Activated B cell treated with CpG ODN at 0.5 μM for 24 hours (primary cell): ENCODE results near the gene MSANTD1. TPM values are rescaled to one million over a fixed set of nuclear protein-coding genes. Genes with fewer than 3 reads are reported as not detected.

Source experiments
- ATAC-seq: fragments of 200-7000 bp; cut with Tn5 transposase; one replicate; pipeline ENCODE4 v1.10.0; 2021; ENCODE audit warnings: low read depth, mild to moderate bottlenecking, moderate library complexity
- CTCF ChIA-PET: fragments of 350-600 bp; sonication (Branson Sonifier 250); formaldehyde crosslinking; loops from one replicate; lab custom pipeline; 2021; ENCODE audit warnings: antibody characterized with exemption; lab: Charles Lee
- POLR2A ChIA-PET: fragments of 350-600 bp; sonication (Branson Sonifier 250); formaldehyde crosslinking; loops from one replicate; lab custom pipeline; 2021; ENCODE audit warnings: antibody characterized with exemption; lab: Charles Lee
- DNase-seq: peaks from one replicate; pipeline ENCODE4 v3.0.0; 2022
- H3K27ac Mint-ChIP-seq: one replicate; pipeline ENCODE4 v1.8.0; 2020; ENCODE audit warnings: mixed read lengths
- H3K27me3 Mint-ChIP-seq: one replicate; pipeline ENCODE4 v1.8.0; 2021; ENCODE audit warnings: mixed read lengths
- H3K36me3 Mint-ChIP-seq: one replicate; pipeline ENCODE4 v1.8.0; 2021; ENCODE audit warnings: low read depth, mixed read lengths
- H3K4me1 Mint-ChIP-seq: one replicate; pipeline ENCODE4 v1.8.0; 2021; ENCODE audit warnings: mixed read lengths
- H3K4me3 Mint-ChIP-seq: one replicate; pipeline ENCODE4 v1.8.0; 2020; ENCODE audit warnings: mild to moderate bottlenecking, mixed read lengths
- H3K9me3 Mint-ChIP-seq: one replicate; pipeline ENCODE4 v1.8.0; 2020; ENCODE audit warnings: mixed read lengths
- CTCF ChIP-seq: fragments of 200-600 bp; IDR thresholded peaks from one replicate; pipeline ENCODE4 v1.8.0; 2022; ENCODE audit warnings: antibody characterized with exemption, mild to moderate bottlenecking
- intact Hi-C: fragments of 100-400 bp; cut with micrococcal nuclease; formaldehyde crosslinking; loops from one replicate; pipeline ENCODE4 v1.15.1; 2024
- total RNA-seq: library from RNA; stranded (reverse); gene quantifications from 2 replicates; pipeline ENCODE4 v1.2.3, GENCODE V29; 2022

MSANTD1 gene
- total RNA-seq, 1 donor from 2014 or later, result 5.0 TPM

GRCh38 chr4:3303923-3304710 lies 55.2 kb downstream of the MSANTD1 start:
- intact Hi-C loops, result no loop called here
- Mint-ChIP-seq H3K9me3 (no peaks in the 10 kb centered on the region), H3K27ac (no peak overlapping the region), H3K36me3 (no peaks in the 10 kb centered on the region), H3K4me1 (peaks cover 47% of the 10 kb centered on the region), H3K4me3 (no peak overlapping the region), H3K27me3 (no peaks in the 10 kb centered on the region)
- CTCF ChIA-PET, result no interaction called here
- ATAC-seq (no peak), DNase-seq (no peak)
- no peak for TF ChIP-seq CTCF
- POLR2A ChIA-PET, result interaction anchor here (1.1 kb wide), 1 partner anchor 46 kb away, joined by 3 read pairs; no protein-coding TSS in a partner anchor

- intact Hi-C loops, result no loop called here
- H3K27me3 Mint-ChIP-seq, result no peaks in the 10 kb centered on the region
- peaks cover 47% of the 10 kb centered on the region for H3K4me1 Mint-ChIP-seq
- POLR2A ChIA-PET, result interaction anchor here (1.0 kb wide), 1 partner anchor 13 kb away, joined by 3 read pairs; no protein-coding TSS in a partner anchor
- CTCF ChIA-PET, result no interaction called here
- TF ChIP-seq CTCF, result no peak
- no peaks in the 10 kb centered on the region for H3K9me3 Mint-ChIP-seq
- ATAC-seq (no peak), DNase-seq (no peak)
- H3K27ac Mint-ChIP-seq, result no peak overlapping the region
- H3K36me3 Mint-ChIP-seq, result no peaks in the 10 kb centered on the region
- H3K4me3 Mint-ChIP-seq, result no peak overlapping the region
Measured at GRCh38 chr4:3304831-3305609, 56.1 kb downstream of the MSANTD1 start.

- H3K27ac Mint-ChIP-seq, result no peak overlapping the region
- CTCF ChIA-PET, result no interaction called here
- no peaks in the 10 kb centered on the region for H3K9me3 Mint-ChIP-seq
- H3K36me3 Mint-ChIP-seq, result no peaks in the 10 kb centered on the region
- no peak for ATAC-seq
- POLR2A ChIA-PET, result interaction anchor here (1.0 kb wide), 1 partner anchor 14 kb away, joined by 3 read pairs; no protein-coding TSS in a partner anchor
- intact Hi-C loops, result no loop called here
- no peak for TF ChIP-seq CTCF
- H3K4me1 Mint-ChIP-seq, result peaks cover 47% of the 10 kb centered on the region
- H3K27me3 Mint-ChIP-seq, result no peaks in the 10 kb centered on the region
- H3K4me3 Mint-ChIP-seq, result no peak overlapping the region
- no peak for DNase-seq
Measured at GRCh38 chr4:3305610-3306371, 56.8 kb downstream of the MSANTD1 start.

Other genes starting within 250 kb of the MSANTD1 start
- not detected in 2 replicates for gene HTT-AS, start 174.6 kb upstream of the MSANTD1 start, total RNA-seq
- 239 and 242 TPM in 2 replicates for gene HTT, start 174.5 kb upstream of the MSANTD1 start, total RNA-seq
- 8.5 and 10.6 TPM in 2 replicates for gene RGS12, start 43.9 kb downstream of the MSANTD1 start, total RNA-seq
- not detected in 2 replicates for gene HGFAC, start 192.8 kb downstream of the MSANTD1 start, total RNA-seq
- 2.7 TPM in 2 replicates for gene DOK7, start 214.1 kb downstream of the MSANTD1 start, total RNA-seq